ENCODE measurements around the gene LARGE1. TPM values are rescaled to one million over a fixed set of nuclear protein-coding genes. Genes with fewer than 3 reads are reported as not detected.

The LARGE1 gene
- total RNA-seq, 3 donors from 2014 or later = 23.6 to 27.8 (median 26.1) TPM

GRCh38 chr22:33640900-33641299 lies 279.4 kb downstream of the LARGE1 start:
- no peak for DNase-seq (ENCODE audit: low spot score in 2 of 2)
- Histone ChIP-seq H3K27me3 (no peaks in the 10 kb centered on the region), H3K9me3 (peaks cover 2 to 26% of the 10 kb centered on the region in 2 donors), H3K4me3 (no peak overlapping the region), H3K4me1 (no peaks in the 10 kb centered on the region), H3K27ac (no peak overlapping the region), H3K36me3 (no peaks in the 10 kb centered on the region)
- TF ChIP-seq POLR2AphosphoS5 (IDR thresholded peaks at IDR 0.05) = no peak
- TF ChIP-seq POLR2A (IDR thresholded peaks at IDR 0.05) = no peak
- TF ChIP-seq, protein P1, sequence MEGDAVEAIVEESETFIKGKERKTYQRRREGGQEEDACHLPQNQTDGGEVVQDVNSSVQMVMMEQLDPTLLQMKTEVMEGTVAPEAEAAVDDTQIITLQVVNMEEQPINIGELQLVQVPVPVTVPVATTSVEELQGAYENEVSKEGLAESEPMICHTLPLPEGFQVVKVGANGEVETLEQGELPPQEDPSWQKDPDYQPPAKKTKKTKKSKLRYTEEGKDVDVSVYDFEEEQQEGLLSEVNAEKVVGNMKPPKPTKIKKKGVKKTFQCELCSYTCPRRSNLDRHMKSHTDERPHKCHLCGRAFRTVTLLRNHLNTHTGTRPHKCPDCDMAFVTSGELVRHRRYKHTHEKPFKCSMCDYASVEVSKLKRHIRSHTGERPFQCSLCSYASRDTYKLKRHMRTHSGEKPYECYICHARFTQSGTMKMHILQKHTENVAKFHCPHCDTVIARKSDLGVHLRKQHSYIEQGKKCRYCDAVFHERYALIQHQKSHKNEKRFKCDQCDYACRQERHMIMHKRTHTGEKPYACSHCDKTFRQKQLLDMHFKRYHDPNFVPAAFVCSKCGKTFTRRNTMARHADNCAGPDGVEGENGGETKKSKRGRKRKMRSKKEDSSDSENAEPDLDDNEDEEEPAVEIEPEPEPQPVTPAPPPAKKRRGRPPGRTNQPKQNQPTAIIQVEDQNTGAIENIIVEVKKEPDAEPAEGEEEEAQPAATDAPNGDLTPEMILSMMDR (IDR thresholded peaks at IDR 0.05) = no peak
- intact Hi-C loops (cut with DNase I; ENCODE audit: low total_unique reads) = no loop called here

- H3K4me3 ChIP-seq = no peak overlapping the region
- no peaks in the 10 kb centered on the region for H3K4me1 ChIP-seq
- intact Hi-C loops (cut with DNase I; ENCODE audit: low total_unique reads) = no loop called here
- TF ChIP-seq POLR2AphosphoS5 (IDR thresholded peaks at IDR 0.05) (no peak), POLR2A (IDR thresholded peaks at IDR 0.05) (no peak)
- TF ChIP-seq, protein P1 (IDR thresholded peaks at IDR 0.05) = no peak
- DNase-seq (ENCODE audit: low spot score in 2 of 2) = no peak
- H3K36me3 ChIP-seq = no peaks in the 10 kb centered on the region
- H3K27ac ChIP-seq = no peak overlapping the region
- H3K9me3 ChIP-seq = peaks cover 0 to 26% of the 10 kb centered on the region in 2 donors
- no peaks in the 10 kb centered on the region for H3K27me3 ChIP-seq
These were observed 280.6 kb downstream of the LARGE1 start for GRCh38 chr22:33639588-33640254.

- H3K36me3 ChIP-seq = no peaks in the 10 kb centered on the region
- TF ChIP-seq, protein P1 (IDR thresholded peaks at IDR 0.05) = no peak
- TF ChIP-seq POLR2A (IDR thresholded peaks at IDR 0.05) (no peak), POLR2AphosphoS5 (IDR thresholded peaks at IDR 0.05) (no peak)
- no peak overlapping the region for H3K27ac ChIP-seq
- no peak overlapping the region for H3K4me3 ChIP-seq
- H3K27me3 ChIP-seq = no peaks in the 10 kb centered on the region
- peaks cover 0 to 10% of the 10 kb centered on the region in 2 donors for H3K9me3 ChIP-seq
- intact Hi-C loops (cut with DNase I; ENCODE audit: low total_unique reads) = no loop called here
- no peaks in the 10 kb centered on the region for H3K4me1 ChIP-seq
- DNase-seq (ENCODE audit: low spot score in 2 of 2) = no peak
These were observed 284.5 kb downstream of the LARGE1 start for GRCh38 chr22:33635766-33636165.

DNA sequence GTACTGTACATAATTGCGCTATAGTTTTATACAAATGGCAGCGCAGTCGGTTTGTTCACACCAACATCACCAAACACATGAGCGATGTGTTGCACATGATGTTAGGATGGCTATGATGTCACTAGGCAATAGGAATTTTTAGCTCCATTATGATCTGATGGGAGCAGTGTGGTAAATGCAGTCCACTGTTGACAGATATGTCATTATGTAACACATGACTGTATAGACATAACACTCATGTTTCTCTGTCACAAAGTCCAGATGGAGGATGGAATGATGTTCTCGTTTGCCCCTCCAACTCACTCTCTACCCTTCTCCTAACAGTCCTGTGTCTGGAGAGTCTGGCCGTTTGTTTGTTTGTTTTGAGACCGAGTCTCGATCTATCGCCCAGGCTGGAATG lies 288.5 kb downstream of the LARGE1 start:
- Histone ChIP-seq H3K36me3 (no peaks in the 10 kb centered on the region), H3K9me3 (no peaks in the 10 kb centered on the region), H3K4me3 (no peak overlapping the region), H3K27me3 (no peaks in the 10 kb centered on the region), H3K4me1 (no peaks in the 10 kb centered on the region), H3K27ac (no peak overlapping the region)
- DNase-seq (ENCODE audit: low spot score in 2 of 2) = no peak
- TF ChIP-seq, protein P1 (IDR thresholded peaks at IDR 0.05) = no peak
- no peak for TF ChIP-seq POLR2AphosphoS5 (IDR thresholded peaks at IDR 0.05)
- no peak for TF ChIP-seq POLR2A (IDR thresholded peaks at IDR 0.05)
- intact Hi-C loops (cut with DNase I; ENCODE audit: low total_unique reads) = no loop called here

DNA sequence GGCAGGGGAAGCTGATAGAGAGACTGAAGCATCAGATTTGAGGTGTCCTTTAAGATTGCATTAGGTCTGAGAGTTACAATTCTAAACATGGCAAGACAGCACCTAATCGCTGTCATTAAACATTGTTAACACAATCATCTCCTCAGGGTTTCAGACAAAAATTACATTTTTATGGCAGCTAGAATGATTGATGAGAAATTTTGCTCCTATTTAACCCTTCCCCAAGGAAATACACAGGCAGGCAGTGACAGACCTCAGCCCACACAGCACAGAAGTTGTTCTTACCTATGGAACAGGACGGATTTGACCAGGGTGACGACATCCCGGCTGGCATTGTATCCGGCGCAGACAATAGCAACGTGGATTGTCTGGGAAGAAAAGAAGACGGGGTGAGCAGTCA lies 294.3 kb downstream of the LARGE1 start:
- Histone ChIP-seq H3K4me3 (no peak overlapping the region), H3K9me3 (no peaks in the 10 kb centered on the region), H3K27me3 (no peaks in the 10 kb centered on the region), H3K27ac (no peak overlapping the region), H3K36me3 (no peaks in the 10 kb centered on the region), H3K4me1 (no peaks in the 10 kb centered on the region)
- intact Hi-C loops (cut with DNase I; ENCODE audit: low total_unique reads) = no loop called here
- TF ChIP-seq POLR2AphosphoS5 (IDR thresholded peaks at IDR 0.05) (no peak), POLR2A (IDR thresholded peaks at IDR 0.05) (no peak)
- TF ChIP-seq, protein P1 (IDR thresholded peaks at IDR 0.05) = no peak
- DNase-seq (ENCODE audit: low spot score in 2 of 2) = no peak
